NCI-H1417 (cell line): ENCODE measurements around the gene DNAH9.
"Not testable (repeated sequence)": the region's sequence is repeated elsewhere in the genome, so short reads cannot be mapped to it uniquely, and the experiment has no call there.

Experiments used
- DNase-seq, 3 experiments: peaks; one replicate each; lab custom pipeline; 2025; lab: John Stamatoyannopoulos, UW

DNAH9 gene

GRCh38 chr17:11921296-11921695, 323.0 kb downstream of the DNAH9 start:
- no peak for DNase-seq

- no peak for DNase-seq
Observed at GRCh38 chr17:11922638-11923037, 324.4 kb downstream of the DNAH9 start.

- DNase-seq = no peak
Observed at GRCh38 chr17:11924076-11924475, 325.8 kb downstream of the DNAH9 start.

GRCh38 chr17:11925262-11926021, 327.2 kb downstream of the DNAH9 start:
- no peak for DNase-seq

GRCh38 chr17:11928436-11928835, 330.2 kb downstream of the DNAH9 start:
- DNase-seq = no peak

- no peak for DNase-seq
Observed at GRCh38 chr17:11932337-11932898, 334.1 kb downstream of the DNAH9 start.

- peak; percentile 1 to 49 (median 2) for DNase-seq
Observed at GRCh38 chr17:11935734-11936406, 337.6 kb downstream of the DNAH9 start.

- DNase-seq = no peak
Observed at GRCh38 chr17:11940904-11941303, 342.6 kb downstream of the DNAH9 start.

- DNase-seq = not testable (repeated sequence)
Observed at GRCh38 chr17:11943086-11943485, 344.8 kb downstream of the DNAH9 start.

GRCh38 chr17:11943759-11944347, 345.6 kb downstream of the DNAH9 start:
- no peak for DNase-seq

- no peak for DNase-seq
Observed at GRCh38 chr17:11944587-11944986, 346.3 kb downstream of the DNAH9 start.

GRCh38 chr17:11948789-11949188, 350.5 kb downstream of the DNAH9 start:
- no peak for DNase-seq

- DNase-seq = not testable (repeated sequence)
Observed at GRCh38 chr17:11949571-11949970, 351.3 kb downstream of the DNAH9 start.

- DNase-seq = no peak
Observed at GRCh38 chr17:11950771-11951519, 352.7 kb downstream of the DNAH9 start.

GRCh38 chr17:11952610-11953009, 354.3 kb downstream of the DNAH9 start:
- no peak for DNase-seq

GRCh38 chr17:11953924-11954323, 355.7 kb downstream of the DNAH9 start:
- DNase-seq = no peak

- DNase-seq = no peak
Observed at GRCh38 chr17:11954936-11955335, 356.7 kb downstream of the DNAH9 start.

- DNase-seq = no peak
Observed at GRCh38 chr17:11969565-11969964, 371.3 kb downstream of the DNAH9 start.

- not testable (repeated sequence) for DNase-seq
Observed at GRCh38 chr17:11972741-11973140, 374.5 kb downstream of the DNAH9 start.

- no peak for DNase-seq
Observed at GRCh38 chr17:11979795-11980194, 381.5 kb downstream of the DNAH9 start.

- no peak for DNase-seq
Observed at GRCh38 chr17:11980813-11981212, 382.5 kb downstream of the DNAH9 start.

- DNase-seq = no peak
Observed at GRCh38 chr17:11981862-11982261, 383.6 kb downstream of the DNAH9 start.
